GM12878 (cell line): ENCODE measurements around the gene PLEKHH1. TPM values are rescaled to one million over a fixed set of nuclear protein-coding genes. Genes with fewer than 3 reads are reported as not detected.

Source experiments
- ATAC-seq: fragments of 200-7000 bp; cut with Tn5 transposase; 3 replicates; pipeline ENCODE4 v1.9.1; 2020; ENCODE audit warnings: mild to moderate bottlenecking, moderate library complexity
- BruUV-seq: library from RNA; stranded (reverse); fragments of 400-500 nt; replicated peaks from 2 replicates; lab custom pipeline; 2021; lab: Mats Ljungman, UMichigan
- CTCF ChIA-PET: fragments of 300-600 bp; sonication (Branson Sonifier 250); formaldehyde crosslinking; extraction: SDS; loops from one replicate; lab custom pipeline; 2021; ENCODE audit warnings: inconsistent platforms; lab: Yijun Ruan, JAX
- POLR2A ChIA-PET: fragments of 350-600 bp; formaldehyde crosslinking; extraction: SDS; loops from one replicate; lab custom pipeline; 2021; ENCODE audit warnings: inconsistent platforms; lab: Charles Lee
- RAD21 ChIA-PET: fragments of 300-600 bp; sonication (Branson Sonifier 250); formaldehyde crosslinking; loops from one replicate; lab custom pipeline; 2023; ENCODE audit warnings: antibody characterized with exemption; ENCODE audit not compliant: unreplicated experiment; lab: Charles Lee
- SMC1A ChIA-PET: fragments of 300-600 bp; sonication (Branson Sonifier 250); formaldehyde crosslinking; loops from one replicate; lab custom pipeline; 2023; ENCODE audit not compliant: unreplicated experiment, uncharacterized antibody; lab: Charles Lee
- DNase-seq: peaks from one replicate; pipeline ENCODE4 v3.0.0-alpha.2; 2011; ENCODE audit warnings: low read depth, low spot score
- FAIRE-seq: peaks from 3 replicates; lab custom pipeline; 2011; peaks lifted over from hg19 to GRCh38; lab: Jason Lieb, UNC
- H2AFZ ChIP-seq: 2 replicates; pipeline ENCODE4 v1.6.0; 2011; ENCODE audit warnings: low read depth, low read length, control low read depth; ENCODE audit not compliant: control insufficient read depth
- H3K27ac ChIP-seq: 2 replicates; pipeline ENCODE4 v1.5.1; 2011; ENCODE audit warnings: control low read depth; ENCODE audit not compliant: control insufficient read depth, insufficient read depth
- H3K27me3 ChIP-seq, 2 experiments: replicated peaks in 1 of 2; 2 replicates each; pipeline versions ENCODE4 v1.6.0 to v1.6.1; 2011; ENCODE audit warnings: low read length in 1 of 2; ENCODE audit not compliant: control insufficient read depth in 2 of 2, insufficient read depth in 2 of 2
- H3K36me3 ChIP-seq, 2 experiments: 2 replicates each; pipeline ENCODE4 v1.5.1; 2011; ENCODE audit warnings: low read length in 1 of 2; ENCODE audit not compliant: control insufficient read depth in 2 of 2, insufficient read depth in 2 of 2
- H3K4me1 ChIP-seq: 2 replicates; pipeline ENCODE4 v1.6.1; 2011; ENCODE audit warnings: mild to moderate bottlenecking, low read length, moderate library complexity, mixed read lengths; ENCODE audit not compliant: control insufficient read depth, insufficient read depth
- H3K4me2 ChIP-seq: 2 replicates; pipeline ENCODE4 v1.6.0; 2011; ENCODE audit warnings: control low read depth; ENCODE audit not compliant: control insufficient read depth, insufficient read depth
- H3K4me3 ChIP-seq: fragments of 200-600 bp; sonication (generic); 2 replicates; pipeline ENCODE4 v1.5.1; 2016
- H3K79me2 ChIP-seq: 2 replicates; pipeline ENCODE4 v1.6.0; 2011; ENCODE audit warnings: low read length; ENCODE audit not compliant: control insufficient read depth, insufficient read depth
- H3K9ac ChIP-seq: 2 replicates; pipeline ENCODE4 v1.8.0; 2011; ENCODE audit warnings: low read length, control low read depth, mixed read lengths; ENCODE audit not compliant: control insufficient read depth, insufficient read depth
- H3K9me3 ChIP-seq: replicated peaks from 3 replicates; pipeline ENCODE4 v1.5.1; 2011; ENCODE audit warnings: mild to moderate bottlenecking, low read length; ENCODE audit not compliant: control insufficient read depth, insufficient read depth
- H4K20me1 ChIP-seq: 2 replicates; pipeline ENCODE4 v1.6.0; 2011; ENCODE audit not compliant: control insufficient read depth, insufficient read depth
- ATF2 ChIP-seq: IDR thresholded peaks from 2 replicates; pipeline ENCODE4 v1.6.1; 2012; ENCODE audit warnings: low read length, inconsistent platforms
- BACH1 ChIP-seq: fragments of 450-650 bp; IDR thresholded peaks from 2 replicates; pipeline ENCODE4 v1.6.1; 2017; ENCODE audit warnings: mild to moderate bottlenecking, borderline replicate concordance
- EZH2 ChIP-seq: IDR thresholded peaks from 2 replicates; pipeline ENCODE4 v1.6.1; 2012; ENCODE audit warnings: low read depth, mild to moderate bottlenecking, control low read depth, inconsistent platforms, low read length, borderline replicate concordance; ENCODE audit not compliant: control insufficient read depth
- HDAC2 ChIP-seq: fragments of 200-600 bp; sonication (generic); IDR thresholded peaks from 2 replicates; pipeline ENCODE4 v1.6.1; 2017
- RBBP5 ChIP-seq: fragments of 200-600 bp; sonication (generic); conservative IDR thresholded peaks from 2 replicates; pipeline ENCODE4 v1.6.1; 2016
- YBX1 ChIP-seq: fragments of 450-650 bp; IDR thresholded peaks from 2 replicates; pipeline ENCODE4 v1.6.1; 2016; ENCODE audit warnings: antibody characterized with exemption
- WGBS: methylation state at CpG from one replicate; pipeline ENCODE4 v1.1.6; 2016; ENCODE audit warnings: low lambda C conversion rate; ENCODE audit not compliant: insufficient replicate concordance, insufficient coverage; ENCODE audit errors: missing lambda C conversion rate; 5-methylcytosine and 5-hydroxymethylcytosine counted together
- in situ Hi-C: fragments of 300-500 bp; cut with MboI; formaldehyde crosslinking; loops from 9 replicates; pipeline ENCODE4 v1.14.3; 2018; ENCODE audit warnings: mixed read lengths
- intact Hi-C: fragments of 100-400 bp; cut with micrococcal nuclease; formaldehyde crosslinking; loops from one replicate; pipeline ENCODE4 v1.14.2; 2022; ENCODE audit not compliant: unreplicated experiment
- polyA plus RNA-seq, 11 experiments: library from polyadenylated mRNA; depleted of rRNA in 4 of 11; unstranded in 6 of 11; stranded (reverse) in 5 of 11; fragments of >200 nt; fragmentation: Nextera tagmentation in 4 of 11; fragmentation: Illumina TruSeq in 1 of 11; extraction: Ambion mirVana in 4 of 11; extraction: Trizol in 1 of 11; gene quantifications; 1 replicate in 1 of 11; 2 replicates in 10 of 11; pipeline versions ENCODE4 v1.2.1 to v1.2.3, GENCODE V29; 2011 to 2016; ENCODE audit warnings: inconsistent platforms in 2 of 11, missing spikeins in 2 of 11, low read depth in 1 of 11
- total RNA-seq, 4 experiments: library from RNA; depleted of rRNA in 3 of 4; stranded (reverse); fragments of >200 nt in 3 of 4; fragmentation: Illumina TruSeq in 1 of 4; extraction: Trizol in 1 of 4; gene quantifications; 2 replicates each; pipeline versions ENCODE4 v1.2.1 to v1.2.3, GENCODE V29; 2013 to 2021
- TF ChIP-seq, protein P1 (sequence below): fragments of 450-650 bp; IDR thresholded peaks from 2 replicates; pipeline ENCODE4 v1.6.1; 2016; ENCODE audit warnings: mild to moderate bottlenecking

PLEKHH1 gene
- total and polyA plus RNA-seq, 10 of the 15 experiments (the other 5 are each of a cell fraction or from before 2014, with no cell fraction given) = 0.11 to 0.95 (median 0.41) TPM

DNA sequence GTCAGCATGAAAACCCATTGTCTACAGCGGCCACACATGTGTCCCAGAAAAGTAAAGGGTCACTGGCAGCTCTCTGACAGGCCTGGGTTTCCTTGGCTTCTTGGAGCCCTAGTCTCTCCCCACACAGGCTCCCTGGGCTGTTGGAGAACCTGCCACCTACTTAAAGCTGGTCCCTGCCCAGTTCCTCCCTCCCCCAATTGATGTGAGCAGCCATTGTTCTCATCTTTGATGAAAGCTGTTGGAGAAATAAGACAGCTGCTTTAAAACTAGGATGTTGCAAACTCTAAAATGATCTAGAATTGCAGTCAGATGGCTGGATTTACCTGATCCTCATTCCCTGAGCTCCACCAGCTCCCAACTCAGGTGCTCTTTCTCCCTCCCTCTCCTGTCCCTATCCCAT is 4.8 kb upstream of the PLEKHH1 start:
- 33% methylated on average over 1 of the region's 1 CpG for WGBS
- in situ Hi-C loops = no loop called here

More for the DNA sequence above, 4.8 kb upstream of the PLEKHH1 start:
- ATAC-seq (no peak), DNase-seq (no peak), FAIRE-seq (no peak)
- ChIA-PET POLR2A (interaction anchor here (1.3 kb wide), 1 partner anchor 43 kb away, joined by 3 read pairs; no protein-coding TSS in a partner anchor), SMC1A (interaction anchor here (0.7 to 5.3 kb wide), 7 partner anchors 9 to 176 kb away, joined by 3 to 54 read pairs (median 16); no protein-coding TSS in a partner anchor), CTCF (interaction anchor here (0.6 to 5.5 kb wide), 13 partner anchors 10 to 176 kb away, joined by 3 to 106 read pairs (median 4); no protein-coding TSS in a partner anchor), RAD21 (interaction anchor here (0.6 to 3.3 kb wide), 5 partner anchors 43 to 176 kb away, joined by 3 to 25 read pairs (median 4); partner anchors contain the start of gene PIGH)
- H3K9me3 ChIP-seq = no peaks in the 10 kb centered on the region
- intact Hi-C loops = no loop called here
- no peaks in the 10 kb centered on the region for H3K4me1 ChIP-seq
- no TSS peak for BruUV-seq
- H3K79me2 ChIP-seq = no peaks in the 10 kb centered on the region
- no peak overlapping the region for H3K4me2 ChIP-seq
- no peak overlapping the region for H3K9ac ChIP-seq
- no peak overlapping the region for H2AFZ ChIP-seq
- TF ChIP-seq, protein P1, sequence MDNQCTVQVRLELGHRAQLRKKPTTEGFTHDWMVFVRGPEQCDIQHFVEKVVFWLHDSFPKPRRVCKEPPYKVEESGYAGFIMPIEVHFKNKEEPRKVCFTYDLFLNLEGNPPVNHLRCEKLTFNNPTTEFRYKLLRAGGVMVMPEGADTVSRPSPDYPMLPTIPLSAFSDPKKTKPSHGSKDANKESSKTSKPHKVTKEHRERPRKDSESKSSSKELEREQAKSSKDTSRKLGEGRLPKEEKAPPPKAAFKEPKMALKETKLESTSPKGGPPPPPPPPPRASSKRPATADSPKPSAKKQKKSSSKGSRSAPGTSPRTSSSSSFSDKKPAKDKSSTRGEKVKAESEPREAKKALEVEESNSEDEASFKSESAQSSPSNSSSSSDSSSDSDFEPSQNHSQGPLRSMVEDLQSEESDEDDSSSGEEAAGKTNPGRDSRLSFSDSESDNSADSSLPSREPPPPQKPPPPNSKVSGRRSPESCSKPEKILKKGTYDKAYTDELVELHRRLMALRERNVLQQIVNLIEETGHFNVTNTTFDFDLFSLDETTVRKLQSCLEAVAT = no peak
- TF ChIP-seq EZH2 (no peak), RBBP5 (no peak), ATF2 (no peak), HDAC2 (no peak), YBX1 (no peak), BACH1 (no peak)
- H3K27ac ChIP-seq = no peak overlapping the region
- no peak overlapping the region for H3K4me3 ChIP-seq
- no peaks in the 10 kb centered on the region for H4K20me1 ChIP-seq
- H3K36me3 ChIP-seq = no peaks in the 10 kb centered on the region
- peaks cover 0 to 15% of the 10 kb centered on the region in 2 experiments for H3K27me3 ChIP-seq
